Activated CD8-positive, alpha-beta T cell treated with anti-CD3 and anti-CD28 coated beads for 36 hours (primary cell): Measurements from ENCODE around the gene CFP. TPM values are rescaled to one million over a fixed set of nuclear protein-coding genes. Genes with fewer than 3 reads are reported as not detected.

Experiments
- ATAC-seq: fragments of 200-7000 bp; cut with Tn5 transposase; one replicate; pipeline ENCODE4 v1.10.0; 2021; ENCODE audit warnings: mild to moderate bottlenecking, moderate library complexity
- CTCF ChIA-PET: fragments of 350-600 bp; sonication (Branson Sonifier 250); formaldehyde crosslinking; loops from one replicate; lab custom pipeline; 2021; ENCODE audit warnings: antibody characterized with exemption; lab: Charles Lee
- POLR2A ChIA-PET: fragments of 350-600 bp; sonication (Branson Sonifier 250); formaldehyde crosslinking; loops from one replicate; lab custom pipeline; 2021; ENCODE audit warnings: antibody characterized with exemption; lab: Charles Lee
- DNase-seq: peaks from one replicate; pipeline ENCODE4 v3.0.0-alpha.2; 2020
- H3K27ac Mint-ChIP-seq: one replicate; pipeline ENCODE4 v1.8.0; 2021; ENCODE audit warnings: mild to moderate bottlenecking, mixed read lengths
- H3K27me3 Mint-ChIP-seq: one replicate; pipeline ENCODE4 v1.8.0; 2021; ENCODE audit warnings: mixed read lengths
- H3K36me3 Mint-ChIP-seq: one replicate; pipeline ENCODE4 v1.8.0; 2021; ENCODE audit warnings: low read depth, mixed read lengths
- H3K4me1 Mint-ChIP-seq: one replicate; pipeline ENCODE4 v1.8.0; 2021; ENCODE audit warnings: low read depth, mixed read lengths
- H3K4me3 Mint-ChIP-seq: one replicate; pipeline ENCODE4 v1.8.0; 2021; ENCODE audit warnings: mild to moderate bottlenecking, moderate library complexity, mixed read lengths
- H3K9me3 Mint-ChIP-seq: one replicate; pipeline ENCODE4 v1.8.0; 2021; ENCODE audit warnings: mixed read lengths
- CTCF ChIP-seq: fragments of 200-600 bp; IDR thresholded peaks from one replicate; pipeline ENCODE4 v1.8.0; 2022; ENCODE audit warnings: antibody characterized with exemption, mild to moderate bottlenecking
- intact Hi-C: fragments of 100-400 bp; cut with micrococcal nuclease; formaldehyde crosslinking; loops from one replicate; pipeline ENCODE4 v1.10.0; 2022
- total RNA-seq, 2 experiments: library from RNA; stranded (reverse); gene quantifications; one replicate each; pipeline ENCODE4 v1.2.3, GENCODE V29; 2021

The CFP gene
- total RNA-seq, 2 experiments from 2014 or later: 1.6 to 2.1 TPM

GRCh38 chrX:47618923-47619485 lies 10.7 kb downstream of the CFP start:
- Mint-ChIP-seq H3K4me3 (peak overlapping the region; percentile 53), H3K4me1 (peaks cover 11% of the 10 kb centered on the region), H3K36me3 (no peaks in the 10 kb centered on the region), H3K27me3 (peaks cover 7% of the 10 kb centered on the region), H3K27ac (no peak overlapping the region), H3K9me3 (no peaks in the 10 kb centered on the region)
- POLR2A ChIA-PET: no interaction called here
- DNase-seq (no peak), ATAC-seq (no peak)
- intact Hi-C loops: no loop called here
- TF ChIP-seq CTCF: no peak
- CTCF ChIA-PET: no interaction called here

GRCh38 chrX:47614618-47615017 lies 15.1 kb downstream of the CFP start:
- no peaks in the 10 kb centered on the region for H3K36me3 Mint-ChIP-seq
- POLR2A ChIA-PET: no interaction called here
- ATAC-seq (no peak), DNase-seq (no peak)
- intact Hi-C loops: no loop called here
- no peak overlapping the region for H3K27ac Mint-ChIP-seq
- no peaks in the 10 kb centered on the region for H3K9me3 Mint-ChIP-seq
- no peaks in the 10 kb centered on the region for H3K4me1 Mint-ChIP-seq
- H3K4me3 Mint-ChIP-seq: no peak overlapping the region
- CTCF ChIA-PET: no interaction called here
- no peak for TF ChIP-seq CTCF
- H3K27me3 Mint-ChIP-seq: peaks cover 7% of the 10 kb centered on the region

- DNase-seq (peak; percentile 11), ATAC-seq (no peak)
- no peak for TF ChIP-seq CTCF
- H3K4me3 Mint-ChIP-seq: no peak overlapping the region
- no peaks in the 10 kb centered on the region for H3K9me3 Mint-ChIP-seq
- H3K36me3 Mint-ChIP-seq: no peaks in the 10 kb centered on the region
- no peak overlapping the region for H3K27ac Mint-ChIP-seq
- POLR2A ChIA-PET: interaction anchor here (1.6 kb wide), 1 partner anchor 15 kb away, joined by 3 read pairs; no protein-coding TSS in a partner anchor
- CTCF ChIA-PET: no interaction called here
- intact Hi-C loops: no loop called here
- no peaks in the 10 kb centered on the region for H3K27me3 Mint-ChIP-seq
- H3K4me1 Mint-ChIP-seq: peaks cover 5% of the 10 kb centered on the region
Measured at GRCh38 chrX:47613082-47613481, 16.6 kb downstream of the CFP start.

DNA sequence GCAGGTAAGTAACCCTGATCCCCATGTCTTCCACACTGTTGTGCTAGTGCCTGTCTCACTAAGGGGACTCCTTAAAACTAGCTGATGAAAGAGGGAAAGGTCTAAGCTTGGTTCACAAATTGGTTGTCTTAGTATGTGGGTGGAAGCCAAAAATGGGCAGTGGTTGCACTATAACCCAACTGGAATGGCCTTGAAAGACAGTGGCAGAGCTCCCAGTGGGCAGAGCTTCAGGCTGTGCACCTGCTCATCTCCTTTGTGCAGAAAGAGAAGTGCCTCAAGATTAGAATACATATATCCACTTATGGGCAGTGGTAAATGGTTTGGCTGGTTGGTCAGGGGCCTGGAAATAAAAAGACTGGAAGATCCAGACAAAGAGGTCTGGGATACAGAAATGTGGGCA lies 17.3 kb downstream of the CFP start:
- ATAC-seq (no peak), DNase-seq (no peak)
- Mint-ChIP-seq H3K4me1 (peaks cover 5% of the 10 kb centered on the region), H3K36me3 (no peaks in the 10 kb centered on the region), H3K27ac (no peak overlapping the region), H3K9me3 (no peaks in the 10 kb centered on the region), H3K27me3 (no peaks in the 10 kb centered on the region), H3K4me3 (no peak overlapping the region)
- intact Hi-C loops: no loop called here
- ChIA-PET CTCF (no interaction called here), POLR2A (interaction anchor here (1.6 kb wide), 1 partner anchor 14 kb away, joined by 3 read pairs; no protein-coding TSS in a partner anchor)
- TF ChIP-seq CTCF: no peak

DNA sequence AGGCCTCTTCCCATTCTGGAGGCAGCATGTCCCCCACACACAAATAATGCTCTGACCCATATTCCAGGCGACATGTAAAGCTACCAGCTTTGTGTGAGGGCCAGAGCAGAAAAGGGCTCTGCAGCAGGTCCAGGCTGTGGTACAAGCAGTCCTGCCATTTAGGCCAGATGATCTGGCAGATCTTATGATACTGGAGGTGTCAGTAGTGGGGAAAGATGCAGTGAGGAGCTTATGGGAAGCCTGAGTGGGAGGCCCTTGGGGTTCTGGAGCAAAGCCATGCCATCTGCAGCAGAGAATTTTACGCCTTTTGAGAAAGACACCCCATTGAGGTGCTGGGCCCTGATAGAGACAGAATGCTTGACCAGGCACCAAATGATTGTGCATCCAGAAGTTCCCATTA lies 17.8 kb downstream of the CFP start:
- intact Hi-C loops: no loop called here
- Mint-ChIP-seq H3K27me3 (no peaks in the 10 kb centered on the region), H3K27ac (no peak overlapping the region), H3K9me3 (no peaks in the 10 kb centered on the region), H3K4me3 (no peak overlapping the region), H3K4me1 (peaks cover 5% of the 10 kb centered on the region), H3K36me3 (no peaks in the 10 kb centered on the region)
- TF ChIP-seq CTCF: no peak
- POLR2A ChIA-PET: no interaction called here
- no peak for DNase-seq
- no peak for ATAC-seq
- CTCF ChIA-PET: no interaction called here
